ENCODE results near the gene LRRC45.

DNA sequence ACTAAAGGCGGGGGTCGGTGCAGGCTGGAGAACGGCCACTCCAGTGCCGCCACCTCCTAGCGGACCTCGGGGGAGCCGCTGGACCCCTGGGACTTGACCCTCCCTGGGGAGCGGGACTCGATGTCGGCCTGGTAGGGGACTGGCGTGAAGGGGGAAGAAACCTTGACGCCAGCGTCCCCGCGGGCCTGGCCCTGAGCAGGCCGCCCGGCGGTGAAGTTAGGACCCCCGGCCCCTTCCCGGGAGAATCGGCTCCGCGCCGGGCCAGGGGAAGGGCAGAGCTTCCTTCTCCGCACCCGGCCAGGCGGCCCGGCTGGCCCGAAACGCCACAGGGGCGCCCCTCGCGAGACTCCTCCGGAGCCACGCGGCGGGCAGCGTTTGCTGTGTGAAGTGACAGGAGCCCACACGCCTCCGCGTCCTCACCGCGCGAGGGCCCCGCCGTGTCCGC, 42.1 kb downstream of the LRRC45 start:
- TF ChIP-seq, protein P1, sequence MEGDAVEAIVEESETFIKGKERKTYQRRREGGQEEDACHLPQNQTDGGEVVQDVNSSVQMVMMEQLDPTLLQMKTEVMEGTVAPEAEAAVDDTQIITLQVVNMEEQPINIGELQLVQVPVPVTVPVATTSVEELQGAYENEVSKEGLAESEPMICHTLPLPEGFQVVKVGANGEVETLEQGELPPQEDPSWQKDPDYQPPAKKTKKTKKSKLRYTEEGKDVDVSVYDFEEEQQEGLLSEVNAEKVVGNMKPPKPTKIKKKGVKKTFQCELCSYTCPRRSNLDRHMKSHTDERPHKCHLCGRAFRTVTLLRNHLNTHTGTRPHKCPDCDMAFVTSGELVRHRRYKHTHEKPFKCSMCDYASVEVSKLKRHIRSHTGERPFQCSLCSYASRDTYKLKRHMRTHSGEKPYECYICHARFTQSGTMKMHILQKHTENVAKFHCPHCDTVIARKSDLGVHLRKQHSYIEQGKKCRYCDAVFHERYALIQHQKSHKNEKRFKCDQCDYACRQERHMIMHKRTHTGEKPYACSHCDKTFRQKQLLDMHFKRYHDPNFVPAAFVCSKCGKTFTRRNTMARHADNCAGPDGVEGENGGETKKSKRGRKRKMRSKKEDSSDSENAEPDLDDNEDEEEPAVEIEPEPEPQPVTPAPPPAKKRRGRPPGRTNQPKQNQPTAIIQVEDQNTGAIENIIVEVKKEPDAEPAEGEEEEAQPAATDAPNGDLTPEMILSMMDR (IDR thresholded peaks at IDR 0.05): no peak
- TF ChIP-seq POLR2A (IDR thresholded peaks at IDR 0.05): no peak
